ENCODE results near the gene EYS. TPM values are rescaled to one million over a fixed set of nuclear protein-coding genes. Genes with fewer than 3 reads are reported as not detected.

Gene EYS
- total and polyA plus RNA-seq, 2 of the 8 experiments (the other 6 are each of a cell fraction or from before 2014, with no cell fraction given) = 0.05 to 0.13 TPM

DNA sequence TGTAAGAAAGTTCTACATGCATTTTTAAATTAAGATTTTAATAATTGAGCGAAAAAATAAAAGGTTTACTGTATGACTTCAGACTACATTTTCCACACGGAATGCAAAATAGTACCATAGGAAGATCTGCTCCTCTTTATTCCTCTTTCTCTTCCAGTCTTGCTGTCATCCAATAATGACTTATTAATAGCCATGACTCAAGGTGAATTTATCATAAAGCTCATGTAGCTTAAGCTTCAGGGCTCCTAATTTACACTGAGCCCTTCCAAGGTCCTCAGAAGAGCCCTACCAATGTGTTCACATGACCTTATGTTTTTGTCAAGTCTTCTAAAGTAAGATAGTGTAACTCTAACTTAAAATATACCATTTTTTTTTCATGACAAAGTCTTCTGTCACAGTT lies 1561.4 kb downstream of the EYS start (continued):
- TF ChIP-seq RNF2 (IDR thresholded peaks at IDR 0.05; ENCODE audit: borderline replicate concordance, low read depth, low read length, missing control alignments, poor library complexity, severe bottlenecking) = no peak
- TF ChIP-seq JUN (IDR thresholded peaks at IDR 0.05; ENCODE audit: low read depth, low read length) = no peak
- no peak for TF ChIP-seq POLR2A (IDR thresholded peaks at IDR 0.05; ENCODE audit: control extremely low read depth in 1 of 2, low read depth in 2 of 2, low read length in 2 of 2)
- no peak for TF ChIP-seq USF2 (IDR thresholded peaks at IDR 0.05; ENCODE audit: low read length)

Data from H1 (cell line).